WERI-Rb-1 (cell line): ENCODE data around the gene CEND1.

ENCODE experiments used
- DNase-seq: peaks from one replicate; pipeline ENCODE4 v3.0.0-alpha.2; 2020
- H3K27ac ChIP-seq: fragments of 250-450 bp; sonication (Bioruptor Pico); 2 replicates; pipeline ENCODE4 v1.5.1; 2020; ENCODE audit warnings: mild to moderate bottlenecking, moderate library complexity
- H3K27me3 ChIP-seq: fragments of 250-450 bp; sonication (Bioruptor Pico); 2 replicates; pipeline ENCODE4 v1.5.1; 2021; ENCODE audit warnings: mild to moderate bottlenecking, low read depth, moderate library complexity; ENCODE audit not compliant: insufficient read depth, severe bottlenecking
- H3K36me3 ChIP-seq: fragments of 250-450 bp; sonication (Bioruptor Pico); 2 replicates; pipeline ENCODE4 v1.5.1; 2020; ENCODE audit warnings: mild to moderate bottlenecking, moderate library complexity
- H3K4me3 ChIP-seq: 2 replicates; pipeline ENCODE4 v1.5.1; 2011; ENCODE audit warnings: low read depth, mild to moderate bottlenecking, control low read depth, low read length
- H3K9me3 ChIP-seq: fragments of 250-450 bp; sonication (Bioruptor Pico); 2 replicates; pipeline ENCODE4 v1.5.1; 2021; ENCODE audit warnings: mild to moderate bottlenecking, moderate library complexity; ENCODE audit not compliant: severe bottlenecking
- TF ChIP-seq, protein P1 (sequence below): IDR thresholded peaks from 2 replicates; pipeline ENCODE4 v1.5.1; 2011; ENCODE audit warnings: low read depth, mild to moderate bottlenecking, control low read depth, inconsistent platforms, low read length

Gene CEND1

DNA sequence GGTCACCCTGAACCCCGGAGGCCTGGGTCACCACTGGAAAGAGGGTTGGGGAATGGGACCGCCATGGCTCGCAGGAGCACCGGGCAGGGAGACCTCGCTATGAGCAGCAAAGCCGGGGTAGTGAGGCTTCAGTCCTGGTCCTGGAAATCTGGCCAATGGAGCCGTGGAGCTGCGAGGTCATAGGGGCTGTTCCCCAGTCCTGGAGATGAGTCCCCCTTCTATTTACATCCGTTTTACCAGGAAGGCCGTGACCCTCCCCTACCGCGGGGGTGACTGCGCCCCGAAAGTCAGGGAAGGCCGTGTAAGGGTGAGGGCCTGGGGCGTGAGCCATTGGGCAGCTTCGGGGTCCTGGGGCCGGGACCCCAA, 14.7 kb upstream of the CEND1 start:
- DNase-seq: no peak
- H3K36me3 ChIP-seq: peaks cover 47% of the 10 kb centered on the region
- peak overlapping the region; percentile 94 for H3K4me3 ChIP-seq
- peak overlapping the region; percentile 97 for H3K27ac ChIP-seq
- TF ChIP-seq, protein P1, sequence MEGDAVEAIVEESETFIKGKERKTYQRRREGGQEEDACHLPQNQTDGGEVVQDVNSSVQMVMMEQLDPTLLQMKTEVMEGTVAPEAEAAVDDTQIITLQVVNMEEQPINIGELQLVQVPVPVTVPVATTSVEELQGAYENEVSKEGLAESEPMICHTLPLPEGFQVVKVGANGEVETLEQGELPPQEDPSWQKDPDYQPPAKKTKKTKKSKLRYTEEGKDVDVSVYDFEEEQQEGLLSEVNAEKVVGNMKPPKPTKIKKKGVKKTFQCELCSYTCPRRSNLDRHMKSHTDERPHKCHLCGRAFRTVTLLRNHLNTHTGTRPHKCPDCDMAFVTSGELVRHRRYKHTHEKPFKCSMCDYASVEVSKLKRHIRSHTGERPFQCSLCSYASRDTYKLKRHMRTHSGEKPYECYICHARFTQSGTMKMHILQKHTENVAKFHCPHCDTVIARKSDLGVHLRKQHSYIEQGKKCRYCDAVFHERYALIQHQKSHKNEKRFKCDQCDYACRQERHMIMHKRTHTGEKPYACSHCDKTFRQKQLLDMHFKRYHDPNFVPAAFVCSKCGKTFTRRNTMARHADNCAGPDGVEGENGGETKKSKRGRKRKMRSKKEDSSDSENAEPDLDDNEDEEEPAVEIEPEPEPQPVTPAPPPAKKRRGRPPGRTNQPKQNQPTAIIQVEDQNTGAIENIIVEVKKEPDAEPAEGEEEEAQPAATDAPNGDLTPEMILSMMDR: no peak
- no peaks in the 10 kb centered on the region for H3K9me3 ChIP-seq
- no peaks in the 10 kb centered on the region for H3K27me3 ChIP-seq

DNA sequence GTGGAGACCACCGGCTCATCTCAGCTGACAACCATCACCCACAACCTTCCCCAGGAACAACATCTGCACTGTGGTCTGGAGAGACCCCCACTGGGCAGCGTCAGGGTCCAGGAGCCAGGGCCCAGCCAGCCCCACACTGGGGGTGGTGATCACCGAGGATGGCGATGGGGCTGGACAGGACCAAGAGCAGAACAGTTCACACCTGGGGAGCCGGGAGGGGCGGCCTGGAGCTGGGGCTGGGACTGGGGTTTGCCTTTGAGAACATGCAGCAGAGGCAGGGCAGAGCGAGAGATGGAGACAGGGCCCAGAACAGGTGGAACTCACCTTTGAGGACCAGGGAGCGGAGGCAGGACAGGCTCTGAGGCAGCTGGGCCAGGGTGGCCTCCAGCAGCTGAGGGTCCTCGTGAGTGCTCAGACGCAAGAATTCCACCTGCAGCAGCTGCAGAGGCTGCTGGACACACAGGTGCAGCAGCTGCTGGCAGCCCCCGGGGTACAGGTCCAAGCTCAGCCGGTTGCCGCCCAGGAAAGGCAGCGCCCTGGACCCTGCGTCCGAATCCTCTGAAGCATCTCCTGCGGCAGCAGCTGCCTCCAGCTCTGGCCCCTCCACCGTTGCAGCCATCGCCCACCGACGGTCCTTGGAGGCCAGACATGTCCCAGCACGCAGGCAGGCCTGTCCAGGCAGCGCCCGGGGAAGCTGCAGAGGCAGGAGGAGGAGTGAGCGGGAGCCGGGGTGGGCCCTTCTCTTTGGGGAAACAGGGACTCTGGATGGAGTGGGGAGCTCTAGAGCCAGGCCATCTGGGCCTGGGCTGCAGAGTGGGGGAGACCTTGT, 14.1 kb upstream of the CEND1 start:
- Histone ChIP-seq H3K4me3 (peak overlapping the region; percentile 94), H3K27ac (peak overlapping the region; percentile 97), H3K36me3 (peaks cover 47% of the 10 kb centered on the region), H3K27me3 (no peaks in the 10 kb centered on the region), H3K9me3 (no peaks in the 10 kb centered on the region)
- peak; percentile 50 for DNase-seq
- TF ChIP-seq, protein P1: no peak

DNA sequence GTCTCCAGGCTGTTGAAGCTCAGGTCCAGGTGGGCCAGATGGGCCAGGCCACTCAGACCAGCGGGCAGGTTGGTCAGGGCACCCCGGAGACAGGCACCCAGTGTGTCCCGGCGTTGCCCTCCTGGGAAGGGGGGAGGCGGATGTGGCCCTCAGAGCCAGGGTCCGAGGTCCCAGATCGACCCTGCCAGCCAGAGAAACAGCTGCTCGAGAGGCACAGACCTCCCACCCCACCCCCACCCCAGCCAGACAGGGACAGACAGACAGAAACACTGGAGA, 13.5 kb upstream of the CEND1 start:
- peak overlapping the region; percentile 97 for H3K27ac ChIP-seq
- peaks cover 53% of the 10 kb centered on the region for H3K36me3 ChIP-seq
- peak overlapping the region; percentile 94 for H3K4me3 ChIP-seq
- no peak for DNase-seq
- H3K9me3 ChIP-seq: no peaks in the 10 kb centered on the region
- H3K27me3 ChIP-seq: no peaks in the 10 kb centered on the region
- TF ChIP-seq, protein P1: no peak

- no peaks in the 10 kb centered on the region for H3K9me3 ChIP-seq
- peaks cover 54% of the 10 kb centered on the region for H3K36me3 ChIP-seq
- peak overlapping the region; percentile 97 for H3K27ac ChIP-seq
These were observed 13.0 kb upstream of the CEND1 start for GRCh38 chr11:802693-803466.

DNA sequence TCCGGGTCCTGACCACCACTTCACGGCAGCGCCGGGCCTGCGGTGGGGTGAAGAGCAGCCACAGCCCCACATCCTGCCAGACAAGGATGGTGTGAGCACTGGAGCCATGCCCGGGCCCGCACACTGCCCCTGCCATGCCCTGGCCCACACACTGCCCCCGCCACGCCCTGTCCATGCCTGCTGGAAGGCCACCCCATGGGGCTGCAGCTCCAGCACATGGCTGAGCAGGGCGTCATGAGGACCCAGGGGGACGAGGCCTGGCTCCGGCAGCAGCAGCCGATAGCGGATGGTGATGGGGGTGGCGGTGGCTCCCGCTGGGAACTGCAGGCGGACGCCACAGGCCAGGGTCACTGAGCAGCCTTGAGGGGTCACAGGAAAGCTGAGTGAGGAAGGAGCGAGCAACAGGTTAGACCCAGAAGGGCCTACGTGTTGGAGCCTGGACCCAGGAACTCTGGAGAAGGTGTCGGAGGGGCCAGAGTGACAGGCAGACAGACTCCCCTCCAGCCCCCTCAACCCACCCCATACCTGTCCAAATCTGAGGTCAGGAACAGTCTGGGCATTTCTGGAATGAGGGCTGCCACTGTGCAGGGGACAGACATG, 12.2 kb upstream of the CEND1 start:
- Histone ChIP-seq H3K27me3 (no peaks in the 10 kb centered on the region), H3K27ac (no peak overlapping the region), H3K36me3 (peaks cover 54% of the 10 kb centered on the region), H3K4me3 (no peak overlapping the region), H3K9me3 (no peaks in the 10 kb centered on the region)
- no peak for DNase-seq
- TF ChIP-seq, protein P1: no peak

More at GRCh38 chr11:802693-803466, 13.0 kb upstream of the CEND1 start:
- TF ChIP-seq, protein P1: no peak
- Histone ChIP-seq H3K27me3 (no peaks in the 10 kb centered on the region), H3K4me3 (no peak overlapping the region)
- DNase-seq: no peak
